ENCODE data around the gene IGF2.

IGF2 gene

GRCh38 chr11:2136952-2137201 lies 2.3 kb downstream of the IGF2 start:
- Histone ChIP-seq H3K27me3 (ENCODE audit: control insufficient read depth in 2 of 2, insufficient read depth in 2 of 2, low read length in 2 of 2) (peaks cover 12 to 45% of the 10 kb centered on the region in 2 donors), H3K9me3 (ENCODE audit: control insufficient read depth in 2 of 2, low read length in 2 of 2) (no peaks in the 10 kb centered on the region), H3K4me3 (ENCODE audit: low read length in 2 of 2) (no peak overlapping the region), H3K4me1 (ENCODE audit: control insufficient read depth in 2 of 2, insufficient read depth in 2 of 2, low read length in 2 of 2) (peaks cover 0 to 3% of the 10 kb centered on the region in 2 donors), H3K9ac (ENCODE audit: low read depth in 1 of 2, low read length in 2 of 2) (no peak overlapping the region), H3K36me3 (ENCODE audit: control insufficient read depth in 2 of 2, insufficient read depth in 2 of 2, low read length in 2 of 2) (no peaks in the 10 kb centered on the region), H3K27ac (ENCODE audit: low read depth in 2 of 2, low read length in 2 of 2) (no peak overlapping the region)

GRCh38 chr11:2136209-2136951 lies 2.8 kb downstream of the IGF2 start:
- no peak overlapping the region for H3K4me3 ChIP-seq (ENCODE audit: low read length in 2 of 2)
- no peaks in the 10 kb centered on the region for H3K36me3 ChIP-seq (ENCODE audit: control insufficient read depth in 2 of 2, insufficient read depth in 2 of 2, low read length in 2 of 2)
- H3K9ac ChIP-seq (ENCODE audit: low read depth in 1 of 2, low read length in 2 of 2): no peak overlapping the region
- peaks cover 0 to 3% of the 10 kb centered on the region in 2 donors for H3K4me1 ChIP-seq (ENCODE audit: control insufficient read depth in 2 of 2, insufficient read depth in 2 of 2, low read length in 2 of 2)
- H3K9me3 ChIP-seq (ENCODE audit: control insufficient read depth in 2 of 2, low read length in 2 of 2): no peaks in the 10 kb centered on the region
- H3K27ac ChIP-seq (ENCODE audit: low read depth in 2 of 2, low read length in 2 of 2): no peak overlapping the region
- H3K27me3 ChIP-seq (ENCODE audit: control insufficient read depth in 2 of 2, insufficient read depth in 2 of 2, low read length in 2 of 2): peaks cover 10 to 40% of the 10 kb centered on the region in 2 donors

GRCh38 chr11:2135648-2136201 lies 3.5 kb downstream of the IGF2 start:
- H3K9ac ChIP-seq (ENCODE audit: low read depth in 1 of 2, low read length in 2 of 2): no peak overlapping the region
- no peaks in the 10 kb centered on the region for H3K9me3 ChIP-seq (ENCODE audit: control insufficient read depth in 2 of 2, low read length in 2 of 2)
- H3K36me3 ChIP-seq (ENCODE audit: control insufficient read depth in 2 of 2, insufficient read depth in 2 of 2, low read length in 2 of 2): no peaks in the 10 kb centered on the region
- H3K4me1 ChIP-seq (ENCODE audit: control insufficient read depth in 2 of 2, insufficient read depth in 2 of 2, low read length in 2 of 2): peaks cover 0 to 3% of the 10 kb centered on the region in 2 donors
- no peak overlapping the region for H3K27ac ChIP-seq (ENCODE audit: low read depth in 2 of 2, low read length in 2 of 2)
- H3K27me3 ChIP-seq (ENCODE audit: control insufficient read depth in 2 of 2, insufficient read depth in 2 of 2, low read length in 2 of 2): peaks cover 4 to 34% of the 10 kb centered on the region in 2 donors
- H3K4me3 ChIP-seq (ENCODE audit: low read length in 2 of 2): no peak overlapping the region

- H3K4me3 ChIP-seq (ENCODE audit: low read length in 2 of 2): no peak overlapping the region
- peaks cover 4 to 31% of the 10 kb centered on the region in 2 donors for H3K27me3 ChIP-seq (ENCODE audit: control insufficient read depth in 2 of 2, insufficient read depth in 2 of 2, low read length in 2 of 2)
- no peak overlapping the region for H3K27ac ChIP-seq (ENCODE audit: low read depth in 2 of 2, low read length in 2 of 2)
- H3K4me1 ChIP-seq (ENCODE audit: control insufficient read depth in 2 of 2, insufficient read depth in 2 of 2, low read length in 2 of 2): peaks cover 0 to 3% of the 10 kb centered on the region in 2 donors
- no peak overlapping the region for H3K9ac ChIP-seq (ENCODE audit: low read depth in 1 of 2, low read length in 2 of 2)
- no peaks in the 10 kb centered on the region for H3K36me3 ChIP-seq (ENCODE audit: control insufficient read depth in 2 of 2, insufficient read depth in 2 of 2, low read length in 2 of 2)
- no peaks in the 10 kb centered on the region for H3K9me3 ChIP-seq (ENCODE audit: control insufficient read depth in 2 of 2, low read length in 2 of 2)
Measured at GRCh38 chr11:2135018-2135569, 4.1 kb downstream of the IGF2 start.

GRCh38 chr11:2134022-2135010 lies 4.9 kb downstream of the IGF2 start:
- no peak overlapping the region for H3K27ac ChIP-seq (ENCODE audit: low read depth in 2 of 2, low read length in 2 of 2)
- no peak overlapping the region for H3K9ac ChIP-seq (ENCODE audit: low read depth in 1 of 2, low read length in 2 of 2)
- no peak overlapping the region for H3K4me3 ChIP-seq (ENCODE audit: low read length in 2 of 2)
- H3K4me1 ChIP-seq (ENCODE audit: control insufficient read depth in 2 of 2, insufficient read depth in 2 of 2, low read length in 2 of 2): no peaks in the 10 kb centered on the region
- H3K27me3 ChIP-seq (ENCODE audit: control insufficient read depth in 2 of 2, insufficient read depth in 2 of 2, low read length in 2 of 2): peaks cover 2 to 25% of the 10 kb centered on the region in 2 donors
- H3K36me3 ChIP-seq (ENCODE audit: control insufficient read depth in 2 of 2, insufficient read depth in 2 of 2, low read length in 2 of 2): no peaks in the 10 kb centered on the region
- H3K9me3 ChIP-seq (ENCODE audit: control insufficient read depth in 2 of 2, low read length in 2 of 2): no peaks in the 10 kb centered on the region

GRCh38 chr11:2133241-2134021 lies 5.8 kb downstream of the IGF2 start:
- Histone ChIP-seq H3K9ac (ENCODE audit: low read depth in 1 of 2, low read length in 2 of 2) (no peak overlapping the region), H3K36me3 (ENCODE audit: control insufficient read depth in 2 of 2, insufficient read depth in 2 of 2, low read length in 2 of 2) (no peaks in the 10 kb centered on the region), H3K27ac (ENCODE audit: low read depth in 2 of 2, low read length in 2 of 2) (no peak overlapping the region), H3K27me3 (ENCODE audit: control insufficient read depth in 2 of 2, insufficient read depth in 2 of 2, low read length in 2 of 2) (peaks cover 2 to 25% of the 10 kb centered on the region in 2 donors), H3K4me3 (ENCODE audit: low read length in 2 of 2) (no peak overlapping the region), H3K4me1 (ENCODE audit: control insufficient read depth in 2 of 2, insufficient read depth in 2 of 2, low read length in 2 of 2) (no peaks in the 10 kb centered on the region), H3K9me3 (ENCODE audit: control insufficient read depth in 2 of 2, low read length in 2 of 2) (no peaks in the 10 kb centered on the region)

- no peak overlapping the region for H3K9ac ChIP-seq (ENCODE audit: low read depth in 1 of 2, low read length in 2 of 2)
- no peaks in the 10 kb centered on the region for H3K9me3 ChIP-seq (ENCODE audit: control insufficient read depth in 2 of 2, low read length in 2 of 2)
- no peak overlapping the region for H3K27ac ChIP-seq (ENCODE audit: low read depth in 2 of 2, low read length in 2 of 2)
- H3K4me3 ChIP-seq (ENCODE audit: low read length in 2 of 2): no peak overlapping the region
- H3K27me3 ChIP-seq (ENCODE audit: control insufficient read depth in 2 of 2, insufficient read depth in 2 of 2, low read length in 2 of 2): peaks cover 2 to 25% of the 10 kb centered on the region in 2 donors
- H3K4me1 ChIP-seq (ENCODE audit: control insufficient read depth in 2 of 2, insufficient read depth in 2 of 2, low read length in 2 of 2): no peaks in the 10 kb centered on the region
- no peaks in the 10 kb centered on the region for H3K36me3 ChIP-seq (ENCODE audit: control insufficient read depth in 2 of 2, insufficient read depth in 2 of 2, low read length in 2 of 2)
Measured at GRCh38 chr11:2132874-2133240, 6.3 kb downstream of the IGF2 start.

GRCh38 chr11:2132246-2132645 lies 6.9 kb downstream of the IGF2 start:
- H3K27me3 ChIP-seq (ENCODE audit: control insufficient read depth in 2 of 2, insufficient read depth in 2 of 2, low read length in 2 of 2): peaks cover 2 to 25% of the 10 kb centered on the region in 2 donors
- H3K4me3 ChIP-seq (ENCODE audit: low read length in 2 of 2): no peak overlapping the region
- no peaks in the 10 kb centered on the region for H3K36me3 ChIP-seq (ENCODE audit: control insufficient read depth in 2 of 2, insufficient read depth in 2 of 2, low read length in 2 of 2)
- H3K9ac ChIP-seq (ENCODE audit: low read depth in 1 of 2, low read length in 2 of 2): no peak overlapping the region
- H3K9me3 ChIP-seq (ENCODE audit: control insufficient read depth in 2 of 2, low read length in 2 of 2): no peaks in the 10 kb centered on the region
- no peak overlapping the region for H3K27ac ChIP-seq (ENCODE audit: low read depth in 2 of 2, low read length in 2 of 2)
- no peaks in the 10 kb centered on the region for H3K4me1 ChIP-seq (ENCODE audit: control insufficient read depth in 2 of 2, insufficient read depth in 2 of 2, low read length in 2 of 2)

- Histone ChIP-seq H3K4me1 (ENCODE audit: control insufficient read depth in 2 of 2, insufficient read depth in 2 of 2, low read length in 2 of 2) (no peaks in the 10 kb centered on the region), H3K4me3 (ENCODE audit: low read length in 2 of 2) (no peak overlapping the region), H3K36me3 (ENCODE audit: control insufficient read depth in 2 of 2, insufficient read depth in 2 of 2, low read length in 2 of 2) (no peaks in the 10 kb centered on the region), H3K27me3 (ENCODE audit: control insufficient read depth in 2 of 2, insufficient read depth in 2 of 2, low read length in 2 of 2) (peaks cover 2 to 25% of the 10 kb centered on the region in 2 donors), H3K27ac (ENCODE audit: low read depth in 2 of 2, low read length in 2 of 2) (no peak overlapping the region), H3K9me3 (ENCODE audit: control insufficient read depth in 2 of 2, low read length in 2 of 2) (no peaks in the 10 kb centered on the region), H3K9ac (ENCODE audit: low read depth in 1 of 2, low read length in 2 of 2) (no peak overlapping the region)
Measured at GRCh38 chr11:2131371-2132236, 7.6 kb downstream of the IGF2 start.
